CD4-positive, alpha-beta T cell (primary cell): ENCODE results near the gene ZCWPW1. TPM values are rescaled to one million over a fixed set of nuclear protein-coding genes. Genes with fewer than 3 reads are reported as not detected.
A peak's percentile ranks its signal among the peaks of the same experiment; 100 is the strongest.
"Not testable (repeated sequence)": the region's sequence is repeated elsewhere in the genome, so short reads cannot be mapped to it uniquely, and the experiment has no call there.

Experiments used
- ATAC-seq: fragments of 200-7000 bp; cut with Tn5 transposase; one replicate; pipeline ENCODE4 v1.10.0; 2022; ENCODE audit warnings: mild to moderate bottlenecking; ENCODE audit not compliant: poor library complexity
- CTCF ChIA-PET: fragments of 350-600 bp; sonication (Branson Sonifier 250); formaldehyde crosslinking; loops from one replicate; lab custom pipeline; 2021; ENCODE audit warnings: antibody characterized with exemption, inconsistent platforms; lab: Charles Lee
- POLR2A ChIA-PET: fragments of 350-600 bp; sonication (Branson Sonifier 250); formaldehyde crosslinking; loops from one replicate; lab custom pipeline; 2021; ENCODE audit warnings: antibody characterized with exemption, inconsistent platforms; lab: Charles Lee
- DNase-seq, 14 experiments: peaks; one replicate each; pipeline ENCODE4 v3.0.0-alpha.2; 2013 to 2020; ENCODE audit warnings: mixed read lengths in 2 of 14
- H3K27ac ChIP-seq, 2 donors: one replicate each; pipeline versions ENCODE4 v1.5.1 to v1.7.0; 2013; ENCODE audit warnings: low read length in 2 of 2, low read depth in 1 of 2, mild to moderate bottlenecking in 1 of 2
- H3K27me3 ChIP-seq, 2 experiments: 1 replicate in 1 of 2; 2 replicates in 1 of 2; pipeline versions ENCODE4 v1.6.1 to v1.7.0; 2013; ENCODE audit warnings: low read length in 2 of 2, control low read depth in 1 of 2, mild to moderate bottlenecking in 1 of 2, moderate library complexity in 1 of 2; ENCODE audit not compliant: insufficient read depth in 2 of 2, control insufficient read depth in 1 of 2
- H3K36me3 ChIP-seq: one replicate; pipeline ENCODE4 v1.6.1; 2013; ENCODE audit warnings: low read length, control low read depth; ENCODE audit not compliant: insufficient read depth
- H3K4me1 ChIP-seq: one replicate; pipeline ENCODE4 v1.6.1; 2013; ENCODE audit warnings: low read length, control low read depth; ENCODE audit not compliant: insufficient read depth
- H3K4me3 ChIP-seq: one replicate; pipeline ENCODE4 v1.5.1; 2013; ENCODE audit warnings: mild to moderate bottlenecking, low read length, moderate library complexity
- H3K9me3 ChIP-seq, 2 experiments: 1 replicate in 1 of 2; 2 replicates in 1 of 2; pipeline versions ENCODE4 v1.6.1 to v1.7.0; 2013; ENCODE audit warnings: low read length in 2 of 2, mild to moderate bottlenecking in 2 of 2, control low read depth in 1 of 2, moderate library complexity in 1 of 2; ENCODE audit not compliant: control insufficient read depth in 1 of 2, insufficient read depth in 1 of 2
- H3K27ac Mint-ChIP-seq: one replicate; pipeline ENCODE4 v1.8.0; 2020; ENCODE audit warnings: mixed read lengths
- H3K27me3 Mint-ChIP-seq: one replicate; pipeline ENCODE4 v1.8.0; 2021; ENCODE audit warnings: mixed read lengths
- H3K36me3 Mint-ChIP-seq: one replicate; pipeline ENCODE4 v1.8.0; 2021; ENCODE audit warnings: low read depth, mixed read lengths
- H3K4me1 Mint-ChIP-seq: one replicate; pipeline ENCODE4 v1.8.0; 2021; ENCODE audit warnings: low read depth, mixed read lengths
- H3K4me3 Mint-ChIP-seq: one replicate; pipeline ENCODE4 v1.8.0; 2020; ENCODE audit warnings: mild to moderate bottlenecking, mixed read lengths
- H3K9me3 Mint-ChIP-seq: one replicate; pipeline ENCODE4 v1.8.0; 2020; ENCODE audit warnings: mixed read lengths
- CTCF ChIP-seq: fragments of 200-600 bp; IDR thresholded peaks from one replicate; pipeline ENCODE4 v1.8.0; 2022; ENCODE audit warnings: antibody characterized with exemption, mild to moderate bottlenecking
- intact Hi-C, 2 experiments: fragments of 100-400 bp; cut with DNase I in 1 of 2; cut with micrococcal nuclease in 1 of 2; formaldehyde crosslinking; loops; one replicate each; pipeline versions ENCODE4 v1.15.1 to v1.9.0; 2023 to 2025; cut with DNase I, micrococcal nuclease
- total RNA-seq, 174 experiments: library from RNA in 2 of 174; stranded (reverse) in 2 of 174; gene quantifications; one replicate each; pipeline ENCODE4 v1.2.3 and lab custom pipeline; 2021 to 2026

Gene ZCWPW1
- total RNA-seq, 2 experiments from 2014 or later, result 4.4 to 6.5 TPM

DNA sequence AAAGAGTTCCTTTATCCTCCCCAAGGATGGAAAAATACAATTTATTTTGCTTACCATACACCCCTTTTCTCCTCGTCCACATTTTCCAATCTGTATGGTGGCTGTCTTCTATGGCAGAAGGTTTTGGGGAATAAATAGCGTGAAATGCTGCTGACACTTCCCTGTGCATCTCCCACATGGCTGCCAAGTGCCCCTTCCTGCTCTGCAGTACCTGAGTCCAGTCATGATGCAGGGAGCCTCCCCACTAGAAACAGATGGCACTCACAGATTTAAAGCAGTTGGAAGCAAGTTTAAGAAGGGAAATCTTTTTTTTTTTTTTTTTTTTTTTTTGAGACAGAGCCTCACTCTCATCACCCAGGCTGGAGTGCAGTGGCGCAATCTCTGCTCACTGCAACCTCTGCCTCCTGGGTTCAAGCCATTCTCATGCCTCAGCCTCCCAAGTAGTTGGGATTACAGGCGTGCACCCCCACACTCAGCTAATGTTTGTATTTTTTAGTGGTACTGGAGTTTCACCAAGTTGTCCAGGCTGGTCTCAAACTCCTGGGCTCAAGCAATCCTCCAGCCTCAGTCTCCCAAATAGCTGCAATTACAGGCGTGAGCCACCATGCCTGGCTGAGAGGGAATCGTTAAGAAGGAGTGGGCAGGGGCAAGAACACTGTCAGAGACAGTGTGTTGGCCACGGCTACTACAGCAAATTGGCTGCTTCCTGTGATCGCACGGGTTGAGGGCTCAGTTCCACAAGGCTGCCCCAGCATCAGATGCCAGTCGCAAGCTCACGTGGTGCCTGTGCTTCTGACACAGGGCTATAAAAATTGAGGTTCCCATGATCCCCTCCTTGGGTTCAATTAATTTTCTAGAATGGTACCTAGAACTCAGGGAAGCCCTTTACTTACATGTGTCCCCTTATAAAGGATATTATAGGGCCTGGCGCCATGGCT lies 60.6 kb downstream of the ZCWPW1 start:
- Mint-ChIP-seq H3K4me1 (peaks cover 20% of the 10 kb centered on the region), H3K27ac (peak overlapping the region; percentile 66), H3K4me3 (no peak overlapping the region), H3K9me3 (no peaks in the 10 kb centered on the region), H3K27me3 (no peaks in the 10 kb centered on the region), H3K36me3 (peaks cover 31% of the 10 kb centered on the region)
- ChIA-PET POLR2A (no interaction called here), CTCF (no interaction called here)
- Histone ChIP-seq H3K27me3 (no peaks in the 10 kb centered on the region), H3K27ac (no peak overlapping the region), H3K36me3 (no peaks in the 10 kb centered on the region), H3K9me3 (no peaks in the 10 kb centered on the region), H3K4me3 (no peak overlapping the region), H3K4me1 (peaks cover 31% of the 10 kb centered on the region)
- DNase-seq (peak in 1 of 14 experiments; percentile 35), ATAC-seq (no peak)
- TF ChIP-seq CTCF, result no peak
- intact Hi-C loops, result no loop called here

- peaks cover 3% of the 10 kb centered on the region for H3K36me3 ChIP-seq
- no peaks in the 10 kb centered on the region for H3K9me3 ChIP-seq
- peaks cover 38% of the 10 kb centered on the region for H3K36me3 Mint-ChIP-seq
- peak overlapping the region; percentile 66 for H3K27ac Mint-ChIP-seq
- H3K4me1 Mint-ChIP-seq, result peaks cover 17% of the 10 kb centered on the region
- no peaks in the 10 kb centered on the region for H3K27me3 ChIP-seq
- H3K4me3 Mint-ChIP-seq, result no peak overlapping the region
- TF ChIP-seq CTCF, result no peak
- DNase-seq, result peak in 1 of 14 experiments; percentile 17
- intact Hi-C loops, result no loop called here
- CTCF ChIA-PET, result no interaction called here
- no peak overlapping the region for H3K4me3 ChIP-seq
- POLR2A ChIA-PET, result no interaction called here
- H3K27ac ChIP-seq, result no peak overlapping the region
- no peaks in the 10 kb centered on the region for H3K27me3 Mint-ChIP-seq
- H3K9me3 Mint-ChIP-seq, result no peaks in the 10 kb centered on the region
- no peak for ATAC-seq
- peaks cover 24% of the 10 kb centered on the region for H3K4me1 ChIP-seq
Observed at GRCh38 chr7:100367251-100367620, 61.3 kb downstream of the ZCWPW1 start.

- ATAC-seq (peak; percentile 27), DNase-seq (peak in 1 of 14 experiments; percentile 25)
- Mint-ChIP-seq H3K27ac (peak overlapping the region; percentile 66), H3K4me3 (no peak overlapping the region), H3K27me3 (no peaks in the 10 kb centered on the region), H3K9me3 (no peaks in the 10 kb centered on the region), H3K4me1 (peaks cover 17% of the 10 kb centered on the region), H3K36me3 (peaks cover 44% of the 10 kb centered on the region)
- Histone ChIP-seq H3K27ac (no peak overlapping the region), H3K27me3 (no peaks in the 10 kb centered on the region), H3K9me3 (no peaks in the 10 kb centered on the region), H3K36me3 (peaks cover 8% of the 10 kb centered on the region), H3K4me3 (no peak overlapping the region), H3K4me1 (peaks cover 20% of the 10 kb centered on the region)
- TF ChIP-seq CTCF, result no peak
- CTCF ChIA-PET, result interaction anchor here (0.7 kb wide), 1 partner anchor 21 kb away, joined by 3 read pairs; no protein-coding TSS in a partner anchor
- intact Hi-C loops, result no loop called here
- POLR2A ChIA-PET, result no interaction called here
Observed at GRCh38 chr7:100366411-100367250, 61.9 kb downstream of the ZCWPW1 start.

DNA sequence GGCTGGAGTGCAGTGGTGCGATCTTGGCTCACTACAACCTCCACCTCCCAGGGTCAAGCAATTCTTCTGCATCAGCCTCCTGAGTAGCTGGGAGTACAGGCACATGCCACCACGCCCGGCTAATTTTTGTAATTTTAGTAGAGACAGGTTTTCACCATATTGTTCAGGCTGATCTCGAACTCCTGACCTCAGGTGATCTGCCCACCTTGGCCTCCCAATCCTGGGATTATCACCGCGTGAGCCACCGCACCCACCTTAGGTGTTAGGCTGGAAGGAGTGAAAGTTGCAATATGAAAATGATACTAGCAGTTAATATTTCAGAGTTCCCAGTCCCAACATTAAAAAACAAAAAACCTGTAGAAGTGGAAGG lies 62.5 kb downstream of the ZCWPW1 start:
- ATAC-seq, POLR2A ChIA-PET, intact Hi-C loops: not testable (repeated sequence)

More for the DNA sequence above, 62.5 kb downstream of the ZCWPW1 start:
- not testable (repeated sequence) for H3K4me3 ChIP-seq, H3K9me3 ChIP-seq, DNase-seq, H3K4me3 Mint-ChIP-seq, H3K27me3 Mint-ChIP-seq, H3K27me3 ChIP-seq, H3K9me3 Mint-ChIP-seq, H3K27ac ChIP-seq
- peaks cover 14% of the 10 kb centered on the region for H3K36me3 ChIP-seq
- CTCF ChIA-PET, result interaction anchor here (0.7 kb wide), 1 partner anchor 22 kb away, joined by 3 read pairs; no protein-coding TSS in a partner anchor
- peaks cover 18% of the 10 kb centered on the region for H3K4me1 ChIP-seq
- H3K27ac Mint-ChIP-seq, result peak overlapping the region; percentile 66
- peaks cover 17% of the 10 kb centered on the region for H3K4me1 Mint-ChIP-seq
- peaks cover 50% of the 10 kb centered on the region for H3K36me3 Mint-ChIP-seq
